Type B pancreatic cell (in vitro differentiated cells): ENCODE data around the gene CCDC102B. TPM values are rescaled to one million over a fixed set of nuclear protein-coding genes. Genes with fewer than 3 reads are reported as not detected.

Source experiments
- DNase-seq: peaks from one replicate; pipeline ENCODE4 v3.0.0; 2021; ENCODE audit warnings: mixed read lengths; ENCODE audit not compliant: unreplicated experiment; ENCODE audit errors: extremely low spot score
- H3K27ac Mint-ChIP-seq: 2 replicates; pipeline ENCODE4 v1.8.0; 2021; ENCODE audit warnings: mild to moderate bottlenecking, mixed read lengths
- H3K27me3 Mint-ChIP-seq: 2 replicates; pipeline ENCODE4 v1.8.0; 2021; ENCODE audit warnings: mixed read lengths
- H3K36me3 Mint-ChIP-seq: 2 replicates; pipeline ENCODE4 v1.8.0; 2021; ENCODE audit warnings: mixed read lengths
- H3K4me1 Mint-ChIP-seq: one replicate; pipeline ENCODE4 v1.8.0; 2021; ENCODE audit warnings: mixed read lengths; ENCODE audit not compliant: unreplicated experiment
- H3K4me3 Mint-ChIP-seq: 2 replicates; pipeline ENCODE4 v1.8.0; 2021; ENCODE audit warnings: mild to moderate bottlenecking, mixed read lengths
- H3K9me3 Mint-ChIP-seq: 2 replicates; pipeline ENCODE4 v1.8.0; 2021; ENCODE audit warnings: mixed read lengths
- total RNA-seq: library from RNA; stranded (reverse); gene quantifications from 2 replicates; pipeline ENCODE4 v1.2.1, GENCODE V29; 2021; ENCODE audit warnings: low replicate concordance
- TF ChIP-seq, protein P1 (sequence below): fragments of 200-600 bp; sonication (generic); conservative IDR thresholded peaks from 2 replicates; pipeline ENCODE4 v1.5.0; 2021; ENCODE audit warnings: antibody characterized with exemption, mild to moderate bottlenecking

The CCDC102B gene
- total RNA-seq, 1 donor from 2014 or later = 3.4 TPM

DNA sequence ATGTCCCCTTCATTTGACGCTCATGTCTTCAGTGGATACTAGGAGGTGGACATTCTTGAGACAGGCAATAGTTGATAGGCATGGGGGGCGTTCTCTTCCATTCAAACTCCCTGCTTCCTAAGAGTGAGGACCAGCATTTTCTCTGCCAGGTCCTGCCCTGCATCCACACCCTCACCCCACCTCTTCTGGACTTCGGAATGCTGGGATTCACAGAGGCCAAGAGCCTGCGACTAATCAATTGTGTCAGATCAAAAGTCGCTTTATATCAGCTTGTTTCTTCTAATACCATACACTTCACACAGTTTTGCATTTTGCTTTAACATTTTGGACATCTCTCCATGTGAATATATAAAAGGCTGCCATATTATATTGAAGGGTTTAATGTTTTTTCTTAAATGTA is 210.7 kb downstream of the CCDC102B start:
- DNase-seq = no peak
- Mint-ChIP-seq H3K4me3 (no peak overlapping the region), H3K9me3 (no peaks in the 10 kb centered on the region), H3K27me3 (no peaks in the 10 kb centered on the region), H3K4me1 (no peaks in the 10 kb centered on the region), H3K27ac (no peak overlapping the region), H3K36me3 (no peaks in the 10 kb centered on the region)
- TF ChIP-seq, protein P1, sequence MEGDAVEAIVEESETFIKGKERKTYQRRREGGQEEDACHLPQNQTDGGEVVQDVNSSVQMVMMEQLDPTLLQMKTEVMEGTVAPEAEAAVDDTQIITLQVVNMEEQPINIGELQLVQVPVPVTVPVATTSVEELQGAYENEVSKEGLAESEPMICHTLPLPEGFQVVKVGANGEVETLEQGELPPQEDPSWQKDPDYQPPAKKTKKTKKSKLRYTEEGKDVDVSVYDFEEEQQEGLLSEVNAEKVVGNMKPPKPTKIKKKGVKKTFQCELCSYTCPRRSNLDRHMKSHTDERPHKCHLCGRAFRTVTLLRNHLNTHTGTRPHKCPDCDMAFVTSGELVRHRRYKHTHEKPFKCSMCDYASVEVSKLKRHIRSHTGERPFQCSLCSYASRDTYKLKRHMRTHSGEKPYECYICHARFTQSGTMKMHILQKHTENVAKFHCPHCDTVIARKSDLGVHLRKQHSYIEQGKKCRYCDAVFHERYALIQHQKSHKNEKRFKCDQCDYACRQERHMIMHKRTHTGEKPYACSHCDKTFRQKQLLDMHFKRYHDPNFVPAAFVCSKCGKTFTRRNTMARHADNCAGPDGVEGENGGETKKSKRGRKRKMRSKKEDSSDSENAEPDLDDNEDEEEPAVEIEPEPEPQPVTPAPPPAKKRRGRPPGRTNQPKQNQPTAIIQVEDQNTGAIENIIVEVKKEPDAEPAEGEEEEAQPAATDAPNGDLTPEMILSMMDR = no peak

DNA sequence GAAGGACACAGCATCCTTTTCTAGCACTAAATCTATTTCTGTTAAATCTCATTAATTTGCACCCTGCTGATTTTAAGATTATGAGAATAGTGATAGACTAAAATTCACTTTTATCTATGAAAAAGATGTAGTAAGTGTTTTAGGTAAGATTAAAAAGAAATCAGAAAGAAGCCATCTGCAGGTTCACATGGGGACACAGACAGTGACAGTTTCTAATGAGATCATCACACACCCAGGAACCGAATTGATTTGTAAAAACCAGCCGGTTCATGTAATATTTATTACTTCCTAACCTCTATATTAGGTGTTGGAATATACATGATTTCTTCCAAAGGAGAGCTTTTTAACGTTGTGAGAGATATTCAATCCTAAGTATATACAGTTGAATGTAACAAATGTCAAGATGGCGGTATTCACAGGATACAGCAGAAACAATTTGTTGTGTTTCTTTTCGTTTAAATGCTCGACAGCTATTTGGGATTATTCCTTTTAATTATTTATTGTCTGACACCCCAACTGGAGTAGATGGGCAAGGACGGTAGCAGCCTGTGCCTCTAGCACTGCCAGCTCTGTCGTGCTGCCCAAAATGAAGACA is 223.4 kb downstream of the CCDC102B start:
- TF ChIP-seq, protein P1 = no peak
- Mint-ChIP-seq H3K4me1 (no peaks in the 10 kb centered on the region), H3K4me3 (no peak overlapping the region), H3K27ac (no peak overlapping the region), H3K27me3 (no peaks in the 10 kb centered on the region), H3K9me3 (no peaks in the 10 kb centered on the region), H3K36me3 (no peaks in the 10 kb centered on the region)
- no peak for DNase-seq

DNA sequence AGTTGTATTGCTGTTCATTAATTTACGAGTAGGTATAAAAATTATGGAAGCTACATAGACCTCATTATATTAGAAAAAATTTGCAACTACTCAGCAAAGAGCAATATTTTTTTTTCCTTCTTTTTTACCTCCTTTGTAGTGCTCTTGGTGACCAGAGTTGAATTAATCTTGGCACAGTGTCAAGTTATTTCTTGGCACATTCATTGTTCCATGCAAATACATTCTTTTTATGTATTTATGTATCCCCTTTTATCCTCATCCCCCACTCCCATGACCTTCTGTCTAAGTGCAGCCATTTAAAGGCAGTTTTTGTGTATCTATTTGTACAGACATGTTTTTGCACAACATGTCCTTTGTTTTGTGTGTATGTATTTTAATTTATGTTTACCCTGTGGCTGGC is 224.5 kb downstream of the CCDC102B start:
- Mint-ChIP-seq H3K27ac (no peak overlapping the region), H3K27me3 (no peaks in the 10 kb centered on the region), H3K4me1 (no peaks in the 10 kb centered on the region), H3K9me3 (no peaks in the 10 kb centered on the region), H3K4me3 (no peak overlapping the region), H3K36me3 (no peaks in the 10 kb centered on the region)
- TF ChIP-seq, protein P1 = no peak
- no peak for DNase-seq

DNA sequence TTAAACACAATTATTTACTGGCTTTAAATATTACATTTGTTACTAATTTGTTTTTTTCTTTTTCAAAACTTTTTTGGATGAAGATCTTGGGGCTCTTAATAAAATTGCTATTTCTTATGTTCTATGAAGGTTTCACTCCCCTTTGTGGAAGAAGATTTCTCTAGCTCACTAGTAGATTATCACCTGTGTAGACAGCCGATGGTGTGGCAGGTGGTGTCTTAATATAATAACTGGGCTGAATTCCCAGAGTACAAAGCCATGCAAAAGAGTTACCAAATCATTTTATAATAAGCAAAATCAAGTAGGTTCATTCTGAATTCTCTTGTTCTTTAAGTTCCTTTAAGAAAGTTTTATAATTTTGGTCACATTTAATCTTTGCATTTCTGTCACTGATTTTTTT is 233.7 kb downstream of the CCDC102B start:
- Mint-ChIP-seq H3K27me3 (no peaks in the 10 kb centered on the region), H3K4me3 (no peak overlapping the region), H3K4me1 (no peaks in the 10 kb centered on the region)

DNA sequence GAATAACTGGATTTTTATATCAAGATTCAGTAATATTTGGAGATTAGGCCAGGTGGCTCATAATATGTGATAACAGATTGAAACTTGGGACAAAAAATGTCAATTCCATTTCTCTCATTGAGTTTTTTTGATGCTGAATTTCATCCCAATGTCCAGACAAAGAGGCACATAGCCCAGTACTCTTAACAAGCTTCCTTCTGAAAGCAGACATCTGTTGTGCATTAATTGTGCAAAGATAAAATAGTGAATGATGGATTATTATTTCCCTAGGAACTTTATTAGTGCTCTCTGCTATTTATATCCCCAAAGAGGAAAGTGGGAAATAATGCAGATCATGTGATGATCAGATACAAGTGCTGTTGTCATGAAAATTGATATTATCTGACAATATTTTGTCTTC is 234.1 kb downstream of the CCDC102B start:
- Mint-ChIP-seq H3K4me1 (no peaks in the 10 kb centered on the region), H3K27ac (no peak overlapping the region)

More for the DNA sequence above, 233.7 kb downstream of the CCDC102B start:
- Mint-ChIP-seq H3K27ac (no peak overlapping the region), H3K9me3 (no peaks in the 10 kb centered on the region), H3K36me3 (no peaks in the 10 kb centered on the region)
- no peak for DNase-seq
- TF ChIP-seq, protein P1 = no peak

More for the DNA sequence above, 234.1 kb downstream of the CCDC102B start:
- H3K9me3 Mint-ChIP-seq = no peaks in the 10 kb centered on the region
- no peaks in the 10 kb centered on the region for H3K36me3 Mint-ChIP-seq
- DNase-seq = no peak
- H3K27me3 Mint-ChIP-seq = no peaks in the 10 kb centered on the region
- no peak overlapping the region for H3K4me3 Mint-ChIP-seq
- TF ChIP-seq, protein P1 = no peak
